22Rv1 (cell line): ENCODE measurements around the gene CASK.

Experiments used
- H3K27ac ChIP-seq: fragments of 450-650 bp; 2 replicates; pipeline ENCODE4 v1.5.1; 2017
- CTCF ChIP-seq: fragments of 450-650 bp; IDR thresholded peaks from 2 replicates; pipeline ENCODE4 v1.5.1; 2017; ENCODE audit warnings: mild to moderate bottlenecking
- ZFX ChIP-seq: fragments of 450-650 bp; IDR thresholded peaks from 2 replicates; pipeline ENCODE4 v1.6.1; 2017; ENCODE audit warnings: antibody characterized with exemption, borderline replicate concordance

The CASK gene

GRCh38 chrX:41863343-41864203 is 59.8 kb downstream of the CASK start:
- TF ChIP-seq CTCF (0 out of 2 replicates have a peak, but pooled peaks have one; percentile 14), ZFX (no peak)
- H3K27ac ChIP-seq = no peak overlapping the region

GRCh38 chrX:41862562-41863184 is 60.7 kb downstream of the CASK start:
- no peak overlapping the region for H3K27ac ChIP-seq
- TF ChIP-seq ZFX (no peak), CTCF (no peak)

GRCh38 chrX:41858161-41858775 is 65.1 kb downstream of the CASK start:
- H3K27ac ChIP-seq = no peak overlapping the region
- TF ChIP-seq ZFX = no peak
- TF ChIP-seq CTCF = no peak

GRCh38 chrX:41857670-41858069 is 65.7 kb downstream of the CASK start:
- no peak overlapping the region for H3K27ac ChIP-seq
- no peak for TF ChIP-seq CTCF
- no peak for TF ChIP-seq ZFX

GRCh38 chrX:41846714-41847113 is 76.6 kb downstream of the CASK start:
- no peak overlapping the region for H3K27ac ChIP-seq
- TF ChIP-seq CTCF (no peak), ZFX (no peak)

- no peak overlapping the region for H3K27ac ChIP-seq
- no peak for TF ChIP-seq ZFX
- TF ChIP-seq CTCF = no peak
These were observed 85.9 kb downstream of the CASK start for GRCh38 chrX:41837270-41837944.
